CD14-positive monocyte (primary cell): ENCODE measurements around the gene SLC13A3. TPM values are rescaled to one million over a fixed set of nuclear protein-coding genes. Genes with fewer than 3 reads are reported as not detected.

Source experiments
- DNase-seq, 3 donors: peaks; one replicate each; pipeline ENCODE4 v3.0.0-alpha.2; 2011 to 2022
- H2AFZ ChIP-seq: 2 replicates; pipeline ENCODE4 v1.6.0; 2012; ENCODE audit warnings: mild to moderate bottlenecking, low read depth, low read length, inconsistent platforms; ENCODE audit not compliant: insufficient read depth, poor library complexity, severe bottlenecking
- H3K27ac ChIP-seq, 2 donors: 1 replicate in 1 of 2; 2 replicates in 1 of 2; pipeline ENCODE4 v1.5.1; 2012 to 2013; ENCODE audit warnings: low read length in 2 of 2, control low read depth in 1 of 2, inconsistent platforms in 1 of 2, low read depth in 1 of 2, mild to moderate bottlenecking in 1 of 2
- H3K27me3 ChIP-seq, 2 donors: one replicate each; pipeline versions ENCODE4 v1.6.0 to v1.6.1; 2011 to 2013; ENCODE audit warnings: low read length in 2 of 2; ENCODE audit not compliant: control insufficient read depth in 2 of 2, insufficient read depth in 2 of 2
- H3K36me3 ChIP-seq, 2 donors: replicated peaks in 1 of 2; 1 replicate in 1 of 2; 2 replicates in 1 of 2; pipeline versions ENCODE4 v1.5.1 to v1.6.1; 2012 to 2013; ENCODE audit warnings: low read length in 2 of 2, control low read depth in 1 of 2, inconsistent platforms in 1 of 2, mild to moderate bottlenecking in 1 of 2; ENCODE audit not compliant: insufficient read depth in 2 of 2, control insufficient read depth in 1 of 2
- H3K4me1 ChIP-seq, 2 donors: 1 replicate in 1 of 2; 2 replicates in 1 of 2; pipeline versions ENCODE4 v1.5.1 to v1.6.1; 2012 to 2013; ENCODE audit warnings: low read length in 2 of 2, control low read depth in 1 of 2, inconsistent platforms in 1 of 2, mild to moderate bottlenecking in 1 of 2, moderate library complexity in 1 of 2; ENCODE audit not compliant: insufficient read depth in 2 of 2, control insufficient read depth in 1 of 2
- H3K4me2 ChIP-seq: replicated peaks from 2 replicates; pipeline ENCODE3; 2012; ENCODE audit warnings: low read length, moderate library complexity, mild to moderate bottlenecking; ENCODE audit not compliant: poor library complexity, severe bottlenecking; ENCODE audit errors: extremely low read depth
- H3K4me3 ChIP-seq, 3 experiments: fragments of 200-600 bp in 1 of 3; sonication (generic) in 1 of 3; replicated peaks in 1 of 3; 1 replicate in 2 of 3; 2 replicates in 1 of 3; pipeline ENCODE4 v1.5.1; 2011 to 2013; ENCODE audit warnings: low read length in 3 of 3, mild to moderate bottlenecking in 3 of 3, control low read depth in 2 of 3, low read depth in 2 of 3, inconsistent platforms in 1 of 3, moderate library complexity in 1 of 3
- H3K79me2 ChIP-seq: 2 replicates; pipeline ENCODE4 v1.6.0; 2012; ENCODE audit warnings: mild to moderate bottlenecking, control low read depth, inconsistent platforms, low read length, moderate library complexity; ENCODE audit not compliant: insufficient read depth
- H3K9ac ChIP-seq: 2 replicates; pipeline ENCODE4 v1.6.0; 2017; ENCODE audit warnings: low read length, mild to moderate bottlenecking; ENCODE audit not compliant: insufficient read depth, poor library complexity, severe bottlenecking
- H3K9me3 ChIP-seq, 2 donors: replicated peaks in 1 of 2; 1 replicate in 1 of 2; 2 replicates in 1 of 2; pipeline versions ENCODE4 v1.5.1 to v1.6.1; 2012 to 2013; ENCODE audit warnings: low read length in 2 of 2, control low read depth in 1 of 2; ENCODE audit not compliant: control insufficient read depth in 1 of 2, insufficient read depth in 1 of 2
- H4K20me1 ChIP-seq: 2 replicates; pipeline ENCODE4 v1.6.0; 2012; ENCODE audit warnings: mild to moderate bottlenecking, low read length, control low read depth, moderate library complexity; ENCODE audit not compliant: insufficient read depth
- H3K27ac Mint-ChIP-seq, 7 donors: one replicate each; pipeline ENCODE4 v1.8.0; 2020; ENCODE audit warnings: mild to moderate bottlenecking in 7 of 7, mixed read lengths in 7 of 7, moderate library complexity in 6 of 7, inconsistent platforms in 2 of 7
- H3K27me3 Mint-ChIP-seq, 3 donors: one replicate each; pipeline ENCODE4 v1.8.0; 2021 to 2022; ENCODE audit warnings: low read depth in 3 of 3, mild to moderate bottlenecking in 3 of 3, mixed read lengths in 3 of 3, moderate library complexity in 3 of 3, inconsistent platforms in 1 of 3
- H3K36me3 Mint-ChIP-seq, 2 donors: one replicate each; pipeline ENCODE4 v1.8.0; 2020; ENCODE audit warnings: mixed read lengths in 2 of 2, inconsistent platforms in 1 of 2, mild to moderate bottlenecking in 1 of 2
- H3K4me1 Mint-ChIP-seq: one replicate; pipeline ENCODE4 v1.8.0; 2020; ENCODE audit warnings: mild to moderate bottlenecking, mixed read lengths
- H3K4me3 Mint-ChIP-seq, 2 donors: one replicate each; pipeline ENCODE4 v1.8.0; 2020; ENCODE audit warnings: mild to moderate bottlenecking in 2 of 2, mixed read lengths in 2 of 2, moderate library complexity in 1 of 2
- H3K9me3 Mint-ChIP-seq, 7 donors: one replicate each; pipeline ENCODE4 v1.8.0; 2020 to 2022; ENCODE audit warnings: mixed read lengths in 7 of 7, mild to moderate bottlenecking in 6 of 7, moderate library complexity in 6 of 7, inconsistent platforms in 2 of 7
- WGBS: methylation state at CpG from one replicate; pipeline ENCODE4 v1.1.5; 2013; ENCODE audit warnings: missing lambda C conversion rate; ENCODE audit not compliant: insufficient coverage; 5-methylcytosine and 5-hydroxymethylcytosine counted together
- intact Hi-C, 2 donors: fragments of 100-400 bp; cut with micrococcal nuclease; formaldehyde crosslinking; loops; one replicate each; pipeline versions ENCODE4 v1.15.0 to v1.15.1; 2023
- polyA plus RNA-seq, 3 donors: library from polyadenylated mRNA; depleted of rRNA in 1 of 3; unstranded in 2 of 3; stranded (reverse) in 1 of 3; fragments of 300-500 nt in 2 of 3; fragments of >200 nt in 1 of 3; fragmentation: Illumina TruSeq in 2 of 3; gene quantifications; 1 replicate in 2 of 3; 2 replicates in 1 of 3; pipeline ENCODE4 v1.2.3, GENCODE V29; 2012 to 2021
- TF ChIP-seq, protein P1 (sequence below): fragments of 200-600 bp; IDR thresholded peaks from one replicate; pipeline ENCODE4 v1.8.0; 2022; ENCODE audit warnings: antibody characterized with exemption, mild to moderate bottlenecking

The SLC13A3 gene
- polyA plus RNA-seq, 3 donors, result 0.04 TPM; not detected in 2

DNA sequence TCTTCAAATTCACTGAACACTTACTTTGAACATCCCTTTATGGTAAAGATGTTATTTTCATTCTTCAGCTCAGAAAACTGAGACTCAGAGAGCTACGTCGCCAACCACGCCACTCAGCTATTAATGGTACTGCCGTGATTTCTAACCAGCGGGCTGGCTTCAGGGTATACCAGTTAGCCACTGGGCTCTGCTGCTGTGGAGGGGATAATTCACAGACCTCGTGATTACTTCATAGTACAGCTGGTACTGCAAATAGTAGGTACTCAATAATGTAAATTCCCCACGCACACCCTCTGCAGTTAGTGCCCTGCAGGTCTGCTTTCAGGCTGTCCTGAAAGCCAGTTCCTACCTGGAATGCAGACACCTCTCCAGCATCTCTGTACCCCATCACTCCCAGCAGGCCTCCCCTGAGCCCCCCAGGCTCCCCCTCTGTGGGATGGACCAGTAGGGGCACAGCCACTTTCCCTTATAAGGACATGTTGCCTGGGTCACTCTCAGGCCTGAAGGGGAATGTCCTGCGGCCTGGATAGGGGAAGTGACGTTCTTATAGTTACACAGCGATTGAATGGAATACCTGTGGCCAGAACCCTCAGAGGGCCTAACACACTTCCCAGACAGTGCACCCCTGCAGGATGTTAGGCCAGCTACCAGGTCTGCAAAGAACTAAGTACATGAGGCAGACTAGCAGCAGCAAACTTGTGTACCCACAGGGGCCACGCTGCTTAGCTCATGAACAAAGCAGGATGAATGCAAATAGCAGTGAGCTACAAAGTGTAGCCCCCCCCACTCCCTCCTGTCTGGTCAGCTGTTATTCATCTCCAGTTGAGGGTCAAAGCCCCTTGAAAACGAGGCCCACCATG is 99.5 kb downstream of the SLC13A3 start:
- Mint-ChIP-seq H3K4me3 (no peak overlapping the region), H3K9me3 (no peaks in the 10 kb centered on the region), H3K36me3 (peaks cover 0 to 3% of the 10 kb centered on the region in 2 donors), H3K27me3 (peaks cover 6 to 8% (median 7%) of the 10 kb centered on the region in 3 donors), H3K4me1 (peaks cover 29% of the 10 kb centered on the region), H3K27ac (peak overlapping the region in 2 of 7 donors; percentile 51 to 67)
- intact Hi-C loops, result loop anchor here in 1 of 2 donors (10.0 kb wide), 1 partner anchor 133 kb away; the partner anchor contains the start of gene TP53RK
- peak in 1 of 3 donors; percentile 69 for DNase-seq
- Histone ChIP-seq H3K27ac (no peak overlapping the region), H3K36me3 (no peaks in the 10 kb centered on the region), H3K27me3 (peaks cover 10 to 22% of the 10 kb centered on the region in 2 donors), H2AFZ (no peak overlapping the region), H3K9me3 (no peaks in the 10 kb centered on the region), H3K4me2 (no peak overlapping the region), H3K4me3 (no peak overlapping the region), H4K20me1 (no peaks in the 10 kb centered on the region), H3K79me2 (no peaks in the 10 kb centered on the region), H3K4me1 (peaks cover 26 to 29% of the 10 kb centered on the region in 2 donors), H3K9ac (no peak overlapping the region)
- TF ChIP-seq, protein P1, sequence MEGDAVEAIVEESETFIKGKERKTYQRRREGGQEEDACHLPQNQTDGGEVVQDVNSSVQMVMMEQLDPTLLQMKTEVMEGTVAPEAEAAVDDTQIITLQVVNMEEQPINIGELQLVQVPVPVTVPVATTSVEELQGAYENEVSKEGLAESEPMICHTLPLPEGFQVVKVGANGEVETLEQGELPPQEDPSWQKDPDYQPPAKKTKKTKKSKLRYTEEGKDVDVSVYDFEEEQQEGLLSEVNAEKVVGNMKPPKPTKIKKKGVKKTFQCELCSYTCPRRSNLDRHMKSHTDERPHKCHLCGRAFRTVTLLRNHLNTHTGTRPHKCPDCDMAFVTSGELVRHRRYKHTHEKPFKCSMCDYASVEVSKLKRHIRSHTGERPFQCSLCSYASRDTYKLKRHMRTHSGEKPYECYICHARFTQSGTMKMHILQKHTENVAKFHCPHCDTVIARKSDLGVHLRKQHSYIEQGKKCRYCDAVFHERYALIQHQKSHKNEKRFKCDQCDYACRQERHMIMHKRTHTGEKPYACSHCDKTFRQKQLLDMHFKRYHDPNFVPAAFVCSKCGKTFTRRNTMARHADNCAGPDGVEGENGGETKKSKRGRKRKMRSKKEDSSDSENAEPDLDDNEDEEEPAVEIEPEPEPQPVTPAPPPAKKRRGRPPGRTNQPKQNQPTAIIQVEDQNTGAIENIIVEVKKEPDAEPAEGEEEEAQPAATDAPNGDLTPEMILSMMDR, result no peak
- 86% methylated on average over 4 of the region's 12 CpGs for WGBS

DNA sequence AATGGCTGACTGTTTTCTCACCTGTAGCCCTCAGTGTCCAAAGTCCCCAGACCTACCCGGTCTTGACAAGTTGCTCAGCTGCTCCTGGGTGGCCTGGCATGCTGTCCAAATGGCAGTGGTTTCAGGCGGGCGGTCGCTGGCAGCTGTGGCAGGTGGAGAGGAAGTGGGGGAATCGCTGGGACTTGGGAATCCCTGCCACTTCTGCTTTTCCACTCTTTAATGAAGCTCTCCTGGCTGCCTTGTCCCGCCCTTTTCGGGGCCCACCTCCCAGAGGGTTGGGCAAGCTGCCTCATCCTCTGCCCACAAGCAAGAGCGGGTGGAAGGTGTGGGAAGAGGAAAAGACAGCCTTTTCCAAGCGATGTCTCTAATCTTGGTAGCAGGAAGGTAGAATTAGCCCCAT is 100.8 kb downstream of the SLC13A3 start, which contains the start of gene OCSTAMP:
Gene OCSTAMP, minus strand, starts transcription at position 194 of the 400 bp plus-strand sequence. Its CDS starts 94 bp downstream, at position 100.
- peaks cover 0 to 3% of the 10 kb centered on the region in 2 donors for H3K36me3 Mint-ChIP-seq
- peak within 1 kb of the TSS in 1 of 7 donors; percentile 42 for H3K27ac Mint-ChIP-seq
- intact Hi-C loops, result loop anchor here in 1 of 2 donors (10.0 kb wide), 1 partner anchor 134 kb away; the partner anchor contains the start of gene TP53RK

More for the DNA sequence above, 100.8 kb downstream of the SLC13A3 start, which contains the start of gene OCSTAMP:
- Histone ChIP-seq H3K9ac (no peak within 1 kb of the TSS), H3K9me3 (no peaks in the 10 kb centered on the region), H3K79me2 (no peaks in the 10 kb centered on the region), H3K4me1 (peaks cover 36 to 39% of the 10 kb centered on the region in 2 donors), H3K4me3 (no peak within 1 kb of the TSS), H4K20me1 (no peaks in the 10 kb centered on the region), H3K36me3 (no peaks in the 10 kb centered on the region), H2AFZ (no peak within 1 kb of the TSS), H3K27ac (no peak within 1 kb of the TSS), H3K4me2 (no peak within 1 kb of the TSS), H3K27me3 (peaks cover 11 to 28% of the 10 kb centered on the region in 2 donors)
- Mint-ChIP-seq H3K4me3 (peak within 1 kb of the TSS in 1 of 2 donors; percentile 65), H3K9me3 (peaks cover 0 to under 1% (median 0%) of the 10 kb centered on the region in 7 donors), H3K4me1 (peaks cover 35% of the 10 kb centered on the region), H3K27me3 (peaks cover 6 to 8% (median 7%) of the 10 kb centered on the region in 3 donors)
- DNase-seq, result peak in 1 of 3 donors; percentile 41
- WGBS, result 0% methylated on average over 3 of the region's 9 CpGs
- TF ChIP-seq, protein P1, result no peak
